Stimulated activated naive CD4-positive, alpha-beta T cell treated with Interleukin-2 at 50 U/mL for 16 hours (primary cell): ENCODE measurements around the gene ZDHHC19.
A peak's percentile ranks its signal among the peaks of the same experiment; 100 is the strongest.
"Not testable (repeated sequence)": the region's sequence is repeated elsewhere in the genome, so short reads cannot be mapped to it uniquely, and the experiment has no call there.

Source experiments
- DNase-seq: peaks from one replicate; lab custom pipeline; 2025; lab: John Stamatoyannopoulos, UW

The ZDHHC19 gene, protein sequence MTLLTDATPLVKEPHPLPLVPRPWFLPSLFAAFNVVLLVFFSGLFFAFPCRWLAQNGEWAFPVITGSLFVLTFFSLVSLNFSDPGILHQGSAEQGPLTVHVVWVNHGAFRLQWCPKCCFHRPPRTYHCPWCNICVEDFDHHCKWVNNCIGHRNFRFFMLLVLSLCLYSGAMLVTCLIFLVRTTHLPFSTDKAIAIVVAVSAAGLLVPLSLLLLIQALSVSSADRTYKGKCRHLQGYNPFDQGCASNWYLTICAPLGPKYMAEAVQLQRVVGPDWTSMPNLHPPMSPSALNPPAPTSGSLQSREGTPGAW

DNA sequence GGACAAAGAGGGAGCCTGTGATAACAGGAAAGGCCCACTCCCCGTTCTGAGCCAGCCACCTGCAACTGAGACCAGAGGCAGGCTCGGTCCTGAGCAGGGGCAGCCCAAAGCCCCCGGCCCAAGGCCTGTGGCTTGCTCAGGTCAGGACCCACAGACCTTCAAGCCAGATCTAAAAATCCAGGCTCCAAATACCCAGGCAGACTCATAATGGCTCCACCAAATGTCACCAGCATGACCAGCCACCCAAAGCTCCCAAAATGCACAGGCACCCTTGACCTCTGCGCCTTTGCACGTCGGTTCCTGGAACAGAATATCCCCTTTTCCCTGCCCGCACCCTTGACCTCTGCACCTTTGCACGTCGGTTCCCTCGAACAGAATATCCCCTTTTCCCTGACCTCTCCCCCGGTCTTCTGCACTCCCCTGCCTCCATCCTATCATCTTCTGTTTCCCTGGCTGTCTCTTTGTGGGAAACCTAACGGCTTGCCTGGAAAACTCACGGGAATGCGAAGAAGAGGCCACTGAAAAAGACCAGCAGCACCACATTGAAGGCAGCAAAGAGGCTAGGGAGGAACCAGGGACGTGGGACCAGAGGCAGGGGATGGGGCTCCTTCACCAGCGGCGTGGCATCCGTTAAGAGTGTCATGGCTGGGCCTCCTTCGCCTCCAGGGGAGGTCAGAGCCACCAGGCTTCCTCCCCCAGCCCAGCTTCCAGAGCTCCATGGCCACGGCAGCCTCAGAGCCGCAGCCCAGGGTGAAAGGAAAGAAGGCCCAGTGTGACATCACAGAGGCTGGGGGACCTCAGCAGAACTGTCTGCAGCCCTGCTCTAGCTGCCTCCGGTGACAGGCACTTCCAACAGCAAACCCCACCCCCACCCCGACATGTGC is at the start of gene ZDHHC19:
Gene ZDHHC19 (minus strand): TSS at position 728 of the 884 bp plus-strand sequence. CDS start 85 bp downstream, at position 643.
- DNase-seq, result no peak

DNA sequence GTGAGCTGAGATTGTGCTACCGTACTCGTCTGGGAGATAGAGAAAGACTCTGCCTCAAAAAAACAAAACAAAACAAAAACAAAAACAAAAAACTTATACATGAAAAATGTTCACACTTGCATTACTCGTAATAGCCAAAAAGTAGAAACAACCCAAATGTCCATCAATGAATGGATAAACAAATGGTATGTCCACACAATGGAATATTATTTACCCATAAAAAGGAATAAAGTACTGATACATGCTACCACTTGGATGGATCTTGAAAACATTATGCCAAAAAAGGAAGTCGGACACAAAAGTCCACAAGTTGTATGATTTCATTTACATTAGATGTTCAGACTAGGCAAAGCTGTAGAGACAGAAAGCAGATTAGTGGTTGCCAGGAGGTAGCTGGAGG is 49.6 kb upstream of the ZDHHC19 start:
- DNase-seq, result no peak

DNA sequence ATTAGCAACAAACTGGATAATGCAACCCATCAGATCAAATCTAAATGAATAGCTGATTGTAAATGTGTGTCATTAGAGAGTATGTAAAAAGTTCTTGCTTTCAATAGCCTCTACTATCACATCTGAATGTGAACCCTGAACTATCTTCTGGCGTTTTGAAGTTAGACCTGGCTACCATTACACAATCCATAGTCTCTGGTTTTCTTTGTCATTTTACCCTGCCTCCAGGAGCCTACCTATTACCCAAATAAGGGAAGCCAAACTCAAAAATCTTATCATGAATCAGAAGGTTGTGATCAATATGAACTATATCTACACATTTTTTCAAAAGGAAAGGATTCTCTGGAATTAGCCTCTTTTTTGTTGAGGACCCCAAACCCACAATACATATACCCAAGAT is 44.6 kb upstream of the ZDHHC19 start:
- no peak for DNase-seq

DNA sequence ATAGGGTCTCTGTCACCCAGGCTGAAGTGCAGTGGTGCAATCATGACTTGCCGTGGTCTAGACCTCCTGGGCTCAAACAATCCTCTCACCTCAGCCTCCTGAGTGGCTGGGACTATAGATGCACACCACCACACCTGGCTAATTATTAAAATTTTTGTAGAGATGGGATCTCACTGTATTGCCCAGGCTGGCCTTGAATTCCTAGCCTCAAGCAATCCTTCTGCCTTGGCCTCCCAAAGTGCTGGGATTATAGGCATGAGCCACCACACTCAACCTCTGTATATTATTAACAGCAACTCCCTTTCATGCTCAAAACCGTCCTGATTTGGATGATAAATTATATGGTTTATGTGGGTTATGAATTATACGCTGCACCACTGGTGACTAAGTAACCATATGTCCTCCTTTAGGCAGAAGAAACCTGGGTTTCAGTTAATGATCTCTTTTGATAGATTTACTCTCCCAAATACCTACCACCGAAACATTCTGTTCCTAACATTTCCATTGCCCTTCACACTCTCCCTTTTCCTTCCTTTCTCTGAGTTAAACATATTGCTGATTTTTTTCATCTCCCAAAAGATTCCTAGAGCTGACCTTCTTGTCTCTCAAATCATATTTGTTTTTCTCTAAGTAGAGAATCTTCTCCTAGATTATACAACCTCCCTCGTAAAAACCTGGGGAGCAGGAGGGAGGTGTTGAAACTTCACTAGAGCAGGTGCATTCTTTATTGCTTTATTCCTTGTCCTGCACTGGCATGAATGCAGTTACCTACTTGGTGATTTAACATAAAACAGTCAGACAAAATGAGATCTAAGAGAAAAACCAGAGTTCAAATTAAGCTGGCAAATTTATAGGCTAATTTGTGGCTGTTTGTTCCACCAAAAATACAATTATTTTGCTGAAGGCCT is 43.4 kb upstream of the ZDHHC19 start:
- no peak for DNase-seq

DNA sequence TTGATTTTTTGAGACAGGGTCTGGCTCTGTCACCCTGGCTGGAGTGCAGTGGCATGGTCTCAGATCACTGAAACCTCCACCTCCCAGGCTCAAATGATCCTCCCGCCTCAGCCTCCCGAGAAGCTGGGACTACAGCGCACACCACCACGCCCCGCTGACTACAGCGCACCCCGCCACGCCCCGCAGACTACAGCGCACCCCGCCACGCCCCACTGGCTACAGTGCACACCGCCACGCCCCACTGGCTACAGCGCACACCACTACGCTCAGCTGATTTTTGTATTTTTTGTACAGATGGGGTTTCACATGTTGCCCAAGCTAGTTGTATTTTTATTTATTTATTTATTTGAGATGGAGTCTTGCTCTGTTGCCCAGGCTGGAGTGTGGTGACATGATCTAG is 40.7 kb upstream of the ZDHHC19 start:
- DNase-seq, result no peak

DNA sequence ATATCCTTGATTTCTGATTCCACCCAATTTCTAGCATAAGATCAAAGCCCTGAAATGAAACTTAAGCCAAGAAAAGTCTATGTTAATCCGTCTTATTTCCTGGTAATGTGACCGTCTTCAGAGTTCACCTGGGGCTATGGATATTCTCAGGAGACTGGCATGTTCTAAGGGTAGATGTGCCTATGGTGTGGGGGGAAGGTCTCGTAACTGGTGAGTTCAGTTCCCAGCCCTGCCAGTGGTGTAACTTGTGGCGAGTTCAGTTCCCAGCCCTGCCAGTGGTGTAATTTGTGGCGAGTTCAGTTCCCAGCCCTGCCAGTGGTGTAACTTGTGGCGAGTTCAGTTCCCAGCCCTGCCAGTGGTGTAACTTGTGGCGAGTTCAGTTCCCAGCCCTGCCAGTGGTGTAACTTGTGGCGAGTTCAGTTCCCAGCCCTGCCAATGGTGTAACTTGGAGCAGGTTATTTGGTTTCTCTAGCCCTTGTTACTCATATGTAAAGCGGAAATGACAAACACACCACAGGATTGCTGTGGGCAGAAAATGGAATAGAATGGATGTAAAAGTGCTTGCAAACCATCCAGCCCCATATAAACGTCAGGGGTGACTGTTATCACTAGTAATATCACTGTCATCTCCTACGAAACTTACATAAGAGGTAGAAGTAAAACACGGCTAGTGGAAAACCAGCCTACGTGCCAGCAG is 35.6 kb upstream of the ZDHHC19 start:
- peak; percentile 12 for DNase-seq

DNA sequence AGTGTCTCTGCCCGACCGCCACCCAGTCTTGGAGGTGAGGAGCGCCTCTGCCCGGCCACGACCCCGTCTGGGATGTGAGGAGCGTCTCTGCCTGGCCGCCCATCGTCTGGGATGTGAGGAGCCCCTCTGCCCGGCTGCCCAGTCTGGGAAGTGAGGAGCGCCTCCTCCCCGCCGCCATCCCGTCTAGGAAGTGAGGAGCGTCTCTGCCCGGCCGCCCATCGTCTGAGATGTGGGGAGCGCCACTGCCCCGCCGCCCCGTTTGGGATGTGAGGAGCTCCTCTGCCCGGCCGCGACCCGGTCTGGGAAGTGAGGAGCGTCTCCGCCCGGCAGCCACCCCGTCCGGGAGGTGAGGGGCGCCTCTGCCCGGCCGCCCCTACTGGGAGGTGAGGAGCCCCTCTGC is 33.0 kb upstream of the ZDHHC19 start:
- not testable (repeated sequence) for DNase-seq

DNA sequence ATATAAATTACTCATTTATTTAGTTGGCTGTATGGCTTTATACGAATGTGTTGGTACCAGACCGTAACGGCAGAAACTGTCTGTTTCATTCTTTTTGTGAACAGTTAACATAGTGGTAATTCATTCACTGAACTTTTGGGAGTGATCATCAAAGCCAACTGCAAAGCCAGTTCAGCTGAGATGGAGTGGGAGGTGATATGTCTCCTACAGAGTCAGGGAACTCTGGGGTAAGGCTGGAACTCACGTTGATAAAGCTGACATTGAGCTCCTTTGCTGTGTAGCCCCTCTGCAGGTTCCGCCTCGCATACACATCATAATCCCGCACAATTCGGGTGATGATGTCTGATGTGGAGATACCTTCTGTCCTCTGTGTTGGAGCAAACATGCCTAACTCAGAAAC is 30.5 kb upstream of the ZDHHC19 start:
- DNase-seq, result no peak

DNA sequence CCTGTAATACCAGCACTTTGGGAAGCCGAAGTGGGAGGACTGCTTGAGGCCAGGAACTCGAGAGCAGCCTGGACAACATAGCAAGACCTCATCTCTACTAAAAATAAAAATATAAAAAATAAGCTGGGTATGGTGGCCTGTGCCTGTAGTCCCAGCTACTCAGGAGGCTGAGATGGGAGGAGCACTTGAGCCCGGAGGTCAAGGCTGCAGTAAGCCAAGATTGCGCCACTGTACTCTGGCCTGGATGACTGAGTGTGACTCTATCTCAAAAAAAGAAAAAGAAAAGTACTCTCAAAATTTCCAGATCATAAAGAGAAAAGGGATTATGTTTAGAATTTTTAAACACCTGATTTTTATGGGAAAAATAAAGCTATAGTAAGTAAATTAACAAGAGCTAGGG is 29.2 kb upstream of the ZDHHC19 start:
- no peak for DNase-seq

DNA sequence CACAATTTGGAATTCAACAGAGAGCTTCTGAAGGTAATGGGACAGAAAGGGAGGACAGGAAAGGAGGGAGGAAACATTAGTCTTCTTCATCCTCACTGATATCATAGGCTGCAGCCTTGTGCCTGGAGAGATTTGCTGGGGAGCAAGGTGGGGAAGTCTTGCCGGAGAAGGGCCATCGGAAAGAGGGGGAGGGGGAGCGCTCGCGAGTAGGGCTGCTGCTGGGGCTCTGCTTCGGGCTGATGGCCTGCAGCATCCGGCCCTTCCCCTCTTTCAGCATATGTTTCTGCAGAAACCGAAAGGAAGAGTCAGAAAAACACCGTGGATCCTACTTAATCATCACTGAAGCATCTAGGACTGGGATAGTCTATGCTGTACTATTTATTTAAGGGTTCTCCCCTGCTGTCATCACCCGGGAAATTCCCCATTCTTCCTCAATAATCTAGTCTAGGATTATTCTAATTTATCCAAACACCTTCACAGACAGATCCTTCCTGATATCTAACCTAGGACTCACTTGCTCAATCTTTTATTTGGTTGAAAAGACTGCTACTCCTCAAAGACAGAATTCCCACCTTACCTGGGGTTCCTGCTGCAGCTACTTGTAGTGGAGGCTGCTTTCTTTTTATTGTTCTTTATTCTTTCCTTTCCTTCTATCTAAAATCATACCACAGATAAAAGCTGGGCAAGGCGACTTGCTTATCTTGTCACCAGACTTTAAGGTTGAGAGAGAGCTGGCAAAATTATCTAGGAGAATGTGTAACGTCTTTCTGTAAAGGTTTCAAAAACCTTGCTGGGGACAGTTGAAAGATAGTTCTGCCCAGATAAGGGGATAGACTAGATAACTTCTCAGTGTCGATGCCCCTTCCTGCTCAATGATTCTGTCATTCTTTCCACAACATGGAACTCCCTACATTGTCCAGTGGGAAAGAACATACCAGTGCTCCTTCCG is 27.7 kb upstream of the ZDHHC19 start:
- DNase-seq, result no peak

DNA sequence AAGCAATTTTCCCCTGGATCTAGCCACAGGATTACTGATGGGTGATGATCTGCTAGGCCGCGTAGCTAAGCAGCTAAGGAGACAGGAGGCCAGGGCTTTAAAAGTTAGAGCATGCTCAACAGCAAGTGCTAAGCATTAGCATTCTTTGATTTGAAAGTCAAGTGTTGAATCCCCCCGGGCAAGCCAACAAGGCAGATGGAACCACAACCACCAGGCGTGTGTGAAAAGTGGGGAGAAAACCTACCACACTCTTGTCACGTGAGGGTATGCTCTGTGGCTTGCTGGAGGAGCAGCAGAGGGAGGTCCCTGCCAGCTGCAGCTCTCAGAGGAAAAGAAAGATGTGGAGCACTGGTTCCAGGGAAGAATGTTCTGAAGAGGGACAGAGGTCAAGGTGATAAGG is 26.0 kb upstream of the ZDHHC19 start:
- no peak for DNase-seq

DNA sequence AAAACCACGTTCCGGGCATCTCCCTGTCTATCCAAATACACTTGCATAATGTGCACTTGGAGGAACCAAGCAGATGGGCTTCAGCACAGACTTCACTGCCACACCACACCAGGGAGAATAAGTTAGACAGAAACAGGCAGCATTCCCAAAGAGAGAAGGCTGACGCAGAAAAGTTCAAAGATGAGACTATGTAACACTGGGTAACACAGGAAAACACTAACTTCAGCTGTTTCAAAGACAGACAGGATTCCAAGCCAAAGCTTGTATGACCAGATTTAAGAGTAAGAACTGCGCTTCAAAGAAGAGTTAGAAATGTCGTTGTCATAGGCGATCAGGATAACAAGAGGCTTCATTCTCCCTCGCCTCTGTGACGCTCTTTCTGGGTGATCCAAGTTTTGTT is 25.0 kb upstream of the ZDHHC19 start:
- DNase-seq, result no peak

DNA sequence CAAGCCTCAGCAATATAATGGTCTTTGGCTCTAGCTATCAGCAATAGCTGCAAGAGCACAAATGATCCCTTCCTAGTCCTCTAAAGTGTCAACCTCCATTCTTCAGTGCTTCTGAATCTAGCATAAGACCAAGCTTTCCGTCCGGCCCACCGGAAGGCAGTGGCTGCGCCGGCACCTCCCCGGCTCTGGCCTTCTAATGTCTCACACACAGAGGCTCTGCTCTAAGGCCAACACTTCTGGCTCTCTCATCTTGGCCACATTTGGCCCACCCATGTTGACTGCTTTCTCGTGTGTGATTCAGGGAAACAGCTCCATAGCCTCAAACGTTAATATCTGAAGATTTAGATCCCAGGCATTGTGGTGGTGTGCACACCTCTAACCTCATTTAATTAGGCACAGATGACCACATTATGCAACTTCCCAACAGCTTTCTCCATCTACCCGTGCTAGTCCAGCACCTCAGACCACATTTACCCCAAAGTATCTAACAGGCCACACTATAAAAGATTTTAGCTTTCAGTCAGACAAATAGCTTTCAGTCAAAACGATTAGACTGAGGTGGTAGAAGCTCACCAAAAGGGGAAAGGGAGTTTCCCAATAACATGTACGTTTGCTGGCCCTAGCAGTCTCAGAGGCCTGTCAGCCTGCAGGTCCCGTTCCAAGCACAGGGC is 24.4 kb upstream of the ZDHHC19 start:
- no peak for DNase-seq

DNA sequence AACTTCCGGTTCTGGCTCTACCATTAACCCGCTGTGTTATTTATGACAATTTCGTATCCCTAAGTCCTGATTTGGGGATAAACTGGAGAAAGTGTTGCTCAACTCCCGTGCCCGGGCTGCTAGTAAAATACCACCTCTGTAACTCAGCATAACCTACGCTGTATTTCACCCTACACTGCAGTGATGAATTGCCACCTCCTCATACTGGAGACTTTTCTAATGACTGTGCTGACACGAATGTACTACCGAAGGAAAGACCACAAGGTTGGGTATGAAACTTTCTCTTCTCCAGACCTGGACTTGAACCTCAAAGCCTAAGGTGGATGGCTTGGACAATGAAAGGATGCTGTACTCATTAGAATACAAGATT is 21.7 kb upstream of the ZDHHC19 start:
- DNase-seq, result no peak

DNA sequence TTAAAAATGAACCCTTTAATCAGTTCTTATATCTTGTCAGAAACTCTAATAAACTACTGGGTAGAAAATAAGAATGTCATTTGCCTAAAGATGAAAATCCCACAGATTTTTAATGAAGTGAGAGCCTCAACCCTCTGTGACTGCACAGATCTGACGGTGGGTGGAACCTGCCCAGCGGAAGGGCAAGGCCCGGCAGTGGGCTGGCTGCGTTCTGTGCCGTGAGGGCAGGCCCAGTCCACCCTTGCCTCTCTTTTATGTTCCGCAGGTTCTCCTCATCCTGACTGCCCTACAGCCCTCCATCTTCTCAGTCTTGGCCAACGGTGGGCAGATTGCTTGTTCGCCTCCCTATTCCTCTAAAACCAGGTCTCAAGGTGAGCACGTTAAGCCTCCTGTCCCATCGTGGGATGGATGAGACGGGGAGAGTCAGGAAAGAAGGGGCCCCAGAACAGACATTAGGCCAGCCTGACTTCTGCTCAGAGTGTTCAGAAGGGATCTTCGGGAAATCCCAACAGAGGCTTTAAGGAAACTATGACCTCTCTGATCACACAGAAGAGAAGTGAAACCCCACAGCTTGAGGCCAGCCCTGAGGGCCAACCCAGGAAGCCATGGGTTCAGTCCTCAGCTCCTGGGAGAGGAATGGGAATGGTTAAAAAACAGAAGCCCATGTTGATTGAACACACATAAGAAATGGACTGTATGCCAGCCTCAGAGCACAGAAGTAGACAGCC is 21.1 kb upstream of the ZDHHC19 start:
- DNase-seq, result no peak

DNA sequence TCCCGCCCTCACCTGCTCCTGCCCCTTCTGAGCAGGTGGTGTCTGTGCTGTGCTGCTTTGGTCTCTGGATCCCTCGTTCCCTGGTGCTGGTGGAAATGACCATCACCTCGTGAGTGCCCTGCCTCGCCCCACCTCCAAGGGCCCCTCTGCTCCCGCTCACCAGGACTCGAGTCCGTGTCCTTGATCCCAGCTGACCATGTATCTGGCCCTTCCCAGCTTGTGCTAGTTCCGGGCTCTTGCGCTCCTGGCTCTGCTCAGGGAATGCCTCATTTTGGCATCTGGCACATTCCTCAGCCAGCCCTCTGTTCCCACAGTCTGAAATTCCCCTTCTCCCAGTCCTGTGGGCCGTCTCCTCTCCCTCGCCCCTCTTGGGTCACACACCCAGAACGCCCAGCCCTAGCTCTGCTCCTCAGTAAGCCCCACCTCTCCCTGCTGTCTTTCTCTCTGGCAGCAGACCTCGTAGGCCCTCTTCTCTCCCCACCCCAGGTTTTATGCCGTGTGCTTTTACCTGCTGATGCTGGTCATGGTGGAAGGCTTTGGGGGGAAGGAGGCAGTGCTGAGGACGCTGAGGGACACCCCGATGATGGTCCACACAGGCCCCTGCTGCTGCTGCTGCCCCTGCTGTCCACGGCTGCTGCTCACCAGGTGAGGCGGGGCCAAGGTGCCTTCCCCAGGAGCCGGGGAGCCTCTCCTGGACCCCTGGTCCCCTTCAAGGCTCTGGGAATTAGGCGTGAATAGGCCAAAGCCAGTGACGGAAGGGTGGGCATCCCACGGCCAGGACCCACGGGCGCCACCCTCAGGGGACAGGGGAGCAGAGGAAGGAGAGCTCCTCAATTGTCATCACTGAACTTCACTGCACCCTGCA is 16.7 kb upstream of the ZDHHC19 start:
- DNase-seq, result no peak

DNA sequence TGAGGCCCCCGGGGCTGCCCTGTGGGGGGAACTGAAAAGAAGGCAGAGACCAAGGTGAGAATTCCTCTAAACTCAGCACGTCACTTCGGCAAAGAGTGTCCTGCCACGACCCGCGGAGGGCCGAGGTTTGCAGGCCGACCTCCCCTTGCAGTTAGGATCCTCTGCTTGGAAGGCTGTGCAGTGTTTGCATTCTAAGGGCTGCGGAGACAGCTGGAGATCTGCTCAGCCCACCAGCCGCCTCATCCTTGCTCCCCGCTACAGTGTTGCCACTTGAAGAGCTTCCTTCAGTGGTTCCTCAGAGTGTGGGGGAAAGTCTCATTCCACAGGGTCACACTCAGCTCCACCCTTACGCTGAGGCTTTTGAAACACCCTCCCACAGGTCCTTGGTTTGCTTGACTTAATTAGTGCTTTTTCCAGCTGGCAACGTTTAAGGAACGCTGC is 15.9 kb upstream of the ZDHHC19 start:
- DNase-seq, result no peak

DNA sequence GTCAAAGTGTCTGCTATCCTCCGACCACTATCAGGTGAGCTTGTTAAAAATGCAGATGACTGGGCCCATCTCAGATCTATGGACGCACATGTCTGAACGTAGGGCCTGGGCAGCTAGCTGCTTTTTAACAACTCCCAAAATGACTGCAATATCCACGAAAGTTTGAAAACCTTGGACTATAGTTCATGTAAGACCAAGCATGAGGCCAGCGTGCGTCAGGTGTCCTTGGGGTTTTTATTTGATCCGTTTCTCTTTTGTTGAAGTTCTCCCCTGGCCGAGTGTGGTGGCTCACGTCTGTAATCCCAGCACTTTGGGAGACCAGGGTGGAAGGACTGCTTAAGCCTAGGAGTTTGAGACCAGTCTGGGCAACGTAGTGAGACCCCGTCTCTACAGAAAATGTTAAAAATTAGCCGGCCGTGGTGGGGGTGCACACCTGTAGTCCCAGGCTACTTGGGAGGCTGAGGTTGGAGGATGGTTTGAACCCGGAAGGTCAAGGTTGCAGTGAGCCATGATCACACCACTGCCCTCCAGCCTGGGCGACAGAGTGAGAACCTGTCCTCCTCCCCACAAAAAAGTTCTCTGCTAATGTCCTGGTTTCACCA is 14.7 kb upstream of the ZDHHC19 start:
- DNase-seq, result no peak
